OCI-LY7 (cell line): ENCODE results near the gene GALNT3. TPM values are rescaled to one million over a fixed set of nuclear protein-coding genes. Genes with fewer than 3 reads are reported as not detected.

ENCODE experiments used
- BruUV-seq: library from RNA; stranded (reverse); fragments of 400-500 nt; replicated peaks from 2 replicates; lab custom pipeline; 2021; lab: Mats Ljungman, UMichigan
- CTCF ChIA-PET: fragments of 300-600 bp; sonication (Branson Sonifier 250); formaldehyde crosslinking; loops from one replicate; lab custom pipeline; 2022; ENCODE audit warnings: antibody characterized with exemption; ENCODE audit not compliant: unreplicated experiment; lab: Charles Lee
- POLR2A ChIA-PET: fragments of 300-600 bp; sonication (Branson Sonifier 250); formaldehyde crosslinking; loops from one replicate; lab custom pipeline; 2022; ENCODE audit warnings: antibody characterized with exemption; lab: Charles Lee
- DNase-seq: peaks from one replicate; pipeline ENCODE4 v3.0.0-alpha.2; 2015; ENCODE audit warnings: low spot score
- H2AFZ ChIP-seq: fragments of 200-600 bp; sonication (generic), shearing (Covaris generic); 2 replicates; pipeline ENCODE4 v1.6.1; 2014; ENCODE audit warnings: mild to moderate bottlenecking, antibody characterized with exemption, low read length, moderate library complexity
- H3K27ac ChIP-seq: fragments of 200-600 bp; sonication (generic); 2 replicates; pipeline ENCODE4 v1.5.1; 2014; ENCODE audit warnings: mixed run types, low read depth, mild to moderate bottlenecking, moderate library complexity, low read length, inconsistent platforms; ENCODE audit not compliant: poor library complexity, severe bottlenecking
- H3K36me3 ChIP-seq: fragments of 200-600 bp; sonication (generic); 2 replicates; pipeline ENCODE4 v1.6.1; 2014; ENCODE audit warnings: mild to moderate bottlenecking, antibody characterized with exemption, low read length, moderate library complexity, mixed read lengths; ENCODE audit not compliant: insufficient read depth
- H3K4me1 ChIP-seq: fragments of 200-600 bp; sonication (generic); 2 replicates; pipeline ENCODE4 v1.5.1; 2014; ENCODE audit warnings: mild to moderate bottlenecking, low read length; ENCODE audit not compliant: insufficient read depth, poor library complexity, severe bottlenecking
- H3K4me2 ChIP-seq: fragments of 200-600 bp; sonication (generic); 2 replicates; pipeline ENCODE4 v1.6.1; 2014; ENCODE audit warnings: mild to moderate bottlenecking, low read length
- H3K4me3 ChIP-seq: fragments of 200-600 bp; sonication (generic); 2 replicates; pipeline ENCODE4 v1.5.1; 2014; ENCODE audit warnings: mild to moderate bottlenecking, low read depth, low read length; ENCODE audit not compliant: poor library complexity, severe bottlenecking
- H3K79me2 ChIP-seq: fragments of 200-600 bp; sonication (generic); 2 replicates; pipeline ENCODE4 v1.6.1; 2016; ENCODE audit warnings: low read depth, mild to moderate bottlenecking, low read length, moderate library complexity, mixed read lengths; ENCODE audit not compliant: insufficient read depth
- H3K9me2 ChIP-seq: fragments of 200-600 bp; sonication (generic); 2 replicates; pipeline ENCODE4 v1.6.1; 2016; ENCODE audit warnings: mild to moderate bottlenecking, low read length, mixed read lengths; ENCODE audit not compliant: insufficient read depth
- H3K9me3 ChIP-seq: fragments of 200-600 bp; sonication (generic); 2 replicates; pipeline ENCODE4 v1.6.1; 2014; ENCODE audit warnings: mild to moderate bottlenecking, mixed run types, low read length, mixed read lengths
- H4K20me1 ChIP-seq: fragments of 200-600 bp; sonication (generic); 2 replicates; pipeline ENCODE4 v1.6.1; 2014; ENCODE audit warnings: mild to moderate bottlenecking, antibody characterized with exemption, low read length, moderate library complexity, mixed read lengths; ENCODE audit not compliant: insufficient read depth
- CTCF ChIP-seq: fragments of 200-600 bp; sonication (generic); conservative IDR thresholded peaks from 2 replicates; pipeline ENCODE4 v1.5.1; 2014; ENCODE audit warnings: mild to moderate bottlenecking, antibody characterized with exemption, low read length, moderate library complexity, mixed read lengths
- EZH2phosphoT487 ChIP-seq: fragments of 200-600 bp; sonication (generic); IDR thresholded peaks from 2 replicates; pipeline ENCODE4 v1.6.1; 2018; ENCODE audit warnings: low read depth, borderline replicate concordance, mild to moderate bottlenecking, mixed run types, antibody characterized with exemption, low read length, moderate library complexity, mixed read lengths
- intact Hi-C: fragments of 100-400 bp; cut with micrococcal nuclease; formaldehyde crosslinking; loops from one replicate; pipeline ENCODE4 v1.10.0; 2022; ENCODE audit not compliant: unreplicated experiment
- total RNA-seq, 2 experiments: library from RNA; depleted of rRNA in 1 of 2; stranded (reverse); fragments of >200 nt in 1 of 2; shearing (Covaris generic) in 1 of 2; gene quantifications; 2 replicates each; pipeline ENCODE4 v1.2.3, GENCODE V29; 2014 to 2022

Gene GALNT3
- total RNA-seq, 2 experiments from 2014 or later = 0.44 to 3.6 TPM

- no peak for TF ChIP-seq CTCF
- no peak for TF ChIP-seq EZH2phosphoT487
- Histone ChIP-seq H3K4me1 (no peaks in the 10 kb centered on the region), H2AFZ (no peak overlapping the region), H4K20me1 (no peaks in the 10 kb centered on the region), H3K27ac (no peak overlapping the region), H3K79me2 (no peaks in the 10 kb centered on the region), H3K36me3 (no peaks in the 10 kb centered on the region), H3K9me3 (no peaks in the 10 kb centered on the region), H3K4me2 (no peak overlapping the region), H3K4me3 (no peak overlapping the region), H3K9me2 (no peaks in the 10 kb centered on the region)
- intact Hi-C loops = no loop called here
- DNase-seq = no peak
- POLR2A ChIA-PET = interaction anchor here (0.6 to 0.7 kb wide), 2 partner anchors 44 to 296 kb away, joined by 3 read pairs; no protein-coding TSS in a partner anchor
- CTCF ChIA-PET = no interaction called here
- no TSS peak for BruUV-seq
Observed at GRCh38 chr2:165762723-165763122, 31.3 kb downstream of the GALNT3 start.

GRCh38 chr2:165757906-165758675 lies 36.0 kb downstream of the GALNT3 start:
- H3K4me1 ChIP-seq = no peaks in the 10 kb centered on the region
- H3K79me2 ChIP-seq = no peaks in the 10 kb centered on the region
- no peaks in the 10 kb centered on the region for H3K9me2 ChIP-seq
- no TSS peak for BruUV-seq
- H3K36me3 ChIP-seq = no peaks in the 10 kb centered on the region
- no peaks in the 10 kb centered on the region for H4K20me1 ChIP-seq
- TF ChIP-seq CTCF = no peak
- no peak for TF ChIP-seq EZH2phosphoT487
- DNase-seq = no peak
- ChIA-PET POLR2A (interaction anchor here (0.6 to 0.8 kb wide), 3 partner anchors 13 to 894 kb away, joined by 3 read pairs; no protein-coding TSS in a partner anchor), CTCF (no interaction called here)
- intact Hi-C loops = no loop called here
- H3K4me2 ChIP-seq = no peak overlapping the region
- H3K27ac ChIP-seq = no peak overlapping the region
- H3K9me3 ChIP-seq = no peaks in the 10 kb centered on the region
- H3K4me3 ChIP-seq = no peak overlapping the region
- no peak overlapping the region for H2AFZ ChIP-seq

- ChIA-PET CTCF (no interaction called here), POLR2A (no interaction called here)
- no peak for DNase-seq
- intact Hi-C loops = no loop called here
- no TSS peak for BruUV-seq
- Histone ChIP-seq H3K4me2 (no peak overlapping the region), H2AFZ (no peak overlapping the region), H3K79me2 (no peaks in the 10 kb centered on the region), H3K27ac (no peak overlapping the region), H3K36me3 (no peaks in the 10 kb centered on the region), H3K4me3 (no peak overlapping the region), H3K9me2 (no peaks in the 10 kb centered on the region), H3K4me1 (peaks cover 8% of the 10 kb centered on the region), H4K20me1 (no peaks in the 10 kb centered on the region), H3K9me3 (no peaks in the 10 kb centered on the region)
- no peak for TF ChIP-seq EZH2phosphoT487
- TF ChIP-seq CTCF = no peak
Observed at GRCh38 chr2:165746501-165746900, 47.5 kb downstream of the GALNT3 start.
